ENCODE data around the gene ZBTB7C. TPM values are rescaled to one million over a fixed set of nuclear protein-coding genes. Genes with fewer than 3 reads are reported as not detected.
A peak's percentile ranks its signal among the peaks of the same experiment; 100 is the strongest.

The ZBTB7C gene
- total RNA-seq, 1 experiment from 2014 or later: 0.33 TPM

DNA sequence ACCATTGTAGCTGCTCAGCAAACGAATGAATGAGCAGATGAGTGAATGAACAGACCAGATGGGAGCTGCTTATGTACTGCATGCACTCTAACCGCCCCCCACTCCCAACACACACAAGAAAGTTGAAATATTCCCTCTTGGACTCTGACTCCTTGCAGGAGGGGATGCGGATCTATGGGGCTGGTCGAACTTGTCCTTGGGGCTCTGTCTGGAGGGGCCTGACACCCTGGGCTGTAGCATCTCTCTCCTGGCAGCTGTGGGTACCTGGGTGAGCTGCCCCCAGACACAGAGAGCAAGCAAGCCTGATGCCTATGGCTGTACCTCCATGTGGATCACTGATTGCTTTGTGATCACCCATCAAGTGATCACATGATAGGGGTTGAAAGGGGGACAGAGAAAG lies 286.4 kb downstream of the ZBTB7C start:
- peaks cover 14 to 34% of the 10 kb centered on the region in 2 experiments for H3K4me1 Mint-ChIP-seq
- H3T11ph ChIP-seq (ENCODE audit: low read length): no peak overlapping the region
- H3K4me1 ChIP-seq (ENCODE audit: insufficient read depth, low read length): 0 out of 2 replicates have a peak, but pooled peaks cover 4% of the 10 kb centered on the region
- no peak overlapping the region for H3K56ac ChIP-seq (ENCODE audit: insufficient read length, low read depth, low read length)
- no peak overlapping the region for H3K23ac ChIP-seq (ENCODE audit: insufficient read length, low read depth, low read length)
- no peak overlapping the region for H2AK5ac ChIP-seq (ENCODE audit: insufficient read length, low read length)
- TF ChIP-seq, protein P1, sequence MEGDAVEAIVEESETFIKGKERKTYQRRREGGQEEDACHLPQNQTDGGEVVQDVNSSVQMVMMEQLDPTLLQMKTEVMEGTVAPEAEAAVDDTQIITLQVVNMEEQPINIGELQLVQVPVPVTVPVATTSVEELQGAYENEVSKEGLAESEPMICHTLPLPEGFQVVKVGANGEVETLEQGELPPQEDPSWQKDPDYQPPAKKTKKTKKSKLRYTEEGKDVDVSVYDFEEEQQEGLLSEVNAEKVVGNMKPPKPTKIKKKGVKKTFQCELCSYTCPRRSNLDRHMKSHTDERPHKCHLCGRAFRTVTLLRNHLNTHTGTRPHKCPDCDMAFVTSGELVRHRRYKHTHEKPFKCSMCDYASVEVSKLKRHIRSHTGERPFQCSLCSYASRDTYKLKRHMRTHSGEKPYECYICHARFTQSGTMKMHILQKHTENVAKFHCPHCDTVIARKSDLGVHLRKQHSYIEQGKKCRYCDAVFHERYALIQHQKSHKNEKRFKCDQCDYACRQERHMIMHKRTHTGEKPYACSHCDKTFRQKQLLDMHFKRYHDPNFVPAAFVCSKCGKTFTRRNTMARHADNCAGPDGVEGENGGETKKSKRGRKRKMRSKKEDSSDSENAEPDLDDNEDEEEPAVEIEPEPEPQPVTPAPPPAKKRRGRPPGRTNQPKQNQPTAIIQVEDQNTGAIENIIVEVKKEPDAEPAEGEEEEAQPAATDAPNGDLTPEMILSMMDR (conservative IDR thresholded peaks at IDR 0.05): no peak
- H3K27ac Mint-ChIP-seq: peak overlapping the region in 1 of 3 experiments; percentile 57; a peak in 1 of 7 replicates
- H2BK12ac ChIP-seq (ENCODE audit: insufficient read length, low read depth, low read length): no peak overlapping the region
- no peaks in the 10 kb centered on the region for H3K23me2 ChIP-seq (ENCODE audit: insufficient read length, low read depth, low read length, poor library complexity, severe bottlenecking)
- no peaks in the 10 kb centered on the region for H3K9me3 Mint-ChIP-seq
- no peak overlapping the region for H4K8ac ChIP-seq (replicated peaks; ENCODE audit: insufficient read length, low read depth, low read length)
- no peak overlapping the region for H2AFZ ChIP-seq (ENCODE audit: low read length)
- H3K18ac ChIP-seq (ENCODE audit: insufficient read length, low read depth, low read length): no peak overlapping the region
- H2BK120ac ChIP-seq (ENCODE audit: low read depth, low read length, poor library complexity, severe bottlenecking): no peak overlapping the region
- H3K4ac ChIP-seq (ENCODE audit: low read depth, low read length): no peak overlapping the region
- no peak overlapping the region for H3K14ac ChIP-seq (ENCODE audit: insufficient read depth, low read length)
- H4K91ac ChIP-seq (ENCODE audit: insufficient read length, low read depth, low read length): no peak overlapping the region
- no peaks in the 10 kb centered on the region for H3K79me2 ChIP-seq (ENCODE audit: insufficient read depth, low read length)
- no peaks in the 10 kb centered on the region for H3K79me1 ChIP-seq (ENCODE audit: insufficient read depth, low read depth, low read length, poor library complexity, severe bottlenecking)
- no peak overlapping the region for H4K5ac ChIP-seq (ENCODE audit: insufficient read length, low read depth, low read length)
- no peak overlapping the region for H3K9ac ChIP-seq (ENCODE audit: extremely low read depth, insufficient read length, low read length)
- H2BK5ac ChIP-seq (ENCODE audit: insufficient read length, low read length): no peak overlapping the region
- H3K4me3 Mint-ChIP-seq: no peak overlapping the region
- H3K4me2 ChIP-seq (ENCODE audit: insufficient read depth, insufficient read length, low read length): no peak overlapping the region
- no peak for DNase-seq
- H3K36me3 Mint-ChIP-seq (ENCODE audit: insufficient read depth in 1 of 3, low read depth in 3 of 3): no peaks in the 10 kb centered on the region
- no peak overlapping the region for H2BK15ac ChIP-seq (ENCODE audit: low read depth, low read length)
- no peak overlapping the region for H3K27ac ChIP-seq (ENCODE audit: insufficient read length, low read depth, low read length)
- WGBS (ENCODE audit: extremely low coverage, insufficient read length, low lambda C conversion rate): no CpG with 5 or more reads among the region's 4 CpGs
- no peaks in the 10 kb centered on the region for H3K9me3 ChIP-seq (ENCODE audit: control insufficient read depth, low read depth, low read length)
- no peaks in the 10 kb centered on the region for H3K27me3 ChIP-seq (ENCODE audit: insufficient read depth, low read length)
- H4K20me1 ChIP-seq (ENCODE audit: control insufficient read depth, insufficient read depth, insufficient read length): no peaks in the 10 kb centered on the region
- peaks cover 5% of the 10 kb centered on the region for H3K27me3 Mint-ChIP-seq (ENCODE audit: low read depth)
- no peak overlapping the region for H2BK20ac ChIP-seq (ENCODE audit: low read depth, low read length, poor library complexity, severe bottlenecking)

All from H9 (cell line).